Body of pancreas (tissue), 4 donors: ENCODE results near the gene CDHR3. TPM values are rescaled to one million over a fixed set of nuclear protein-coding genes. Genes with fewer than 3 reads are reported as not detected.

Source experiments
- ATAC-seq: fragments of 150-250 bp; one replicate; pipeline ENCODE4 v1.9.1; 2016
- DNase-seq, 4 donors: peaks; one replicate each; pipeline ENCODE4 v3.0.0-alpha.2; 2019
- H3K27ac ChIP-seq, 4 donors: fragments of 200-600 bp; sonication (generic); 1 replicate in 3 of 4; 2 replicates in 1 of 4; pipeline versions ENCODE4 v1.5.1 to v1.6.1; 2016 to 2019; ENCODE audit warnings: mild to moderate bottlenecking in 1 of 4, mixed read lengths in 1 of 4, moderate library complexity in 1 of 4
- H3K27me3 ChIP-seq, 2 donors: fragments of 200-600 bp; sonication (generic); one replicate each; pipeline ENCODE4 v1.6.0; 2016; ENCODE audit warnings: mild to moderate bottlenecking in 1 of 2
- H3K36me3 ChIP-seq, 2 donors: fragments of 200-600 bp; sonication (generic); replicated peaks in 1 of 2; 2 replicates each; pipeline ENCODE4 v1.5.1; 2016; ENCODE audit warnings: low read depth in 2 of 2; ENCODE audit not compliant: insufficient read depth in 1 of 2
- H3K4me1 ChIP-seq: fragments of 200-600 bp; sonication (generic); one replicate; pipeline ENCODE4 v1.6.0; 2016
- H3K4me3 ChIP-seq, 2 donors: fragments of 200-600 bp; sonication (generic); 1 replicate in 1 of 2; 2 replicates in 1 of 2; pipeline ENCODE4 v1.5.1; 2016 to 2019
- H3K9me3 ChIP-seq, 3 donors: fragments of 200-600 bp; sonication (generic); 1 replicate in 2 of 3; 2 replicates in 1 of 3; pipeline ENCODE4 v1.5.1; 2016
- CTCF ChIP-seq, 7 experiments: fragments of 450-650 bp in 4 of 7; fragments of 200-600 bp in 3 of 7; sonication (generic) in 3 of 7; IDR thresholded peaks; one replicate each; pipeline ENCODE4 v1.5.1; 2016 to 2019; ENCODE audit warnings: antibody characterized with exemption in 7 of 7
- POLR2A ChIP-seq, 3 donors: fragments of 450-650 bp; IDR thresholded peaks; one replicate each; pipeline ENCODE4 v1.6.1; 2016; ENCODE audit warnings: antibody characterized with exemption in 3 of 3, mild to moderate bottlenecking in 2 of 3
- WGBS, 2 donors: methylation state at CpG; one replicate each; pipeline ENCODE4 v1.1.5; 2017; 5-methylcytosine and 5-hydroxymethylcytosine counted together
- intact Hi-C: fragments of 100-400 bp; cut with DNase I; formaldehyde crosslinking; loops from one replicate; pipeline ENCODE4 v1.15.1; 2023
- total RNA-seq, 2 donors: library from RNA; depleted of rRNA; stranded (reverse); fragments of >200 nt; gene quantifications; one replicate each; pipeline ENCODE4 v1.1.0, GENCODE V29; 2016

Gene CDHR3
- total RNA-seq, 2 donors from 2014 or later: 1.6 to 14.8 TPM

- H3K4me1 ChIP-seq: peaks cover 8% of the 10 kb centered on the region
- intact Hi-C loops: no loop called here
- H3K36me3 ChIP-seq: no peaks in the 10 kb centered on the region
- no peak overlapping the region for H3K27ac ChIP-seq
- no peak for TF ChIP-seq POLR2A (IDR thresholded peaks at IDR 0.05)
- no peak for TF ChIP-seq CTCF (IDR thresholded peaks at IDR 0.05)
- H3K4me3 ChIP-seq: no peak overlapping the region
- peaks cover 0 to 7% (median 0%) of the 10 kb centered on the region in 3 donors for H3K9me3 ChIP-seq
- 83 to 92% methylated on average over 5 of the region's 5 CpGs for WGBS, 2 donors
- DNase-seq (no peak), ATAC-seq (no peak)
- no peaks in the 10 kb centered on the region for H3K27me3 ChIP-seq
Observed at GRCh38 chr7:106038289-106038688, 75.2 kb downstream of the CDHR3 start.

DNA sequence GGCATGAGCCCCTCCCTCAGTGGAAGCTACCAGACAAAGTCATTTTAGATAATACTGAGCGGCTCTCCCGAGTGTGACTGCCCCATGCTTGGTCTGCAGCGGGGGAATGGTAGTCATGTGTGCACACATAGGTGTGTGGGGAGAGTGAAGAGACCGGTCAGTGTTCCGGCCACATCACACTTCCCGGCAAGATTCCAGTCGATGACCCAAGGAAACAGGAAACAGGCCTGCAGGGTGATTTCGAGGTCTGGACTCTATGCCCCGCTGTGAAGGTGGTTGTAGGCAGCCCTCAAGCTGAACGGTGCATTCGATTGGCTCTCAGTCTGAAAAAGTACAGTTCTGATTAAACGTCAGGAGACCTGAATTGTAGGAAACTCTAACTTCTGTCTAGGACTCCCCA lies 75.9 kb downstream of the CDHR3 start:
- WGBS, 2 donors: 65 to 83% methylated on average over 12 of the region's 12 CpGs
- peaks cover 0 to 3% (median 0%) of the 10 kb centered on the region in 3 donors for H3K9me3 ChIP-seq
- DNase-seq (no peak), ATAC-seq (no peak)
- H3K27ac ChIP-seq: no peak overlapping the region
- H3K4me3 ChIP-seq: no peak overlapping the region
- no peaks in the 10 kb centered on the region for H3K27me3 ChIP-seq
- H3K36me3 ChIP-seq: no peaks in the 10 kb centered on the region
- H3K4me1 ChIP-seq: peaks cover 8% of the 10 kb centered on the region
- intact Hi-C loops: no loop called here
- TF ChIP-seq CTCF (IDR thresholded peaks at IDR 0.05): no peak
- TF ChIP-seq POLR2A (IDR thresholded peaks at IDR 0.05): no peak

DNA sequence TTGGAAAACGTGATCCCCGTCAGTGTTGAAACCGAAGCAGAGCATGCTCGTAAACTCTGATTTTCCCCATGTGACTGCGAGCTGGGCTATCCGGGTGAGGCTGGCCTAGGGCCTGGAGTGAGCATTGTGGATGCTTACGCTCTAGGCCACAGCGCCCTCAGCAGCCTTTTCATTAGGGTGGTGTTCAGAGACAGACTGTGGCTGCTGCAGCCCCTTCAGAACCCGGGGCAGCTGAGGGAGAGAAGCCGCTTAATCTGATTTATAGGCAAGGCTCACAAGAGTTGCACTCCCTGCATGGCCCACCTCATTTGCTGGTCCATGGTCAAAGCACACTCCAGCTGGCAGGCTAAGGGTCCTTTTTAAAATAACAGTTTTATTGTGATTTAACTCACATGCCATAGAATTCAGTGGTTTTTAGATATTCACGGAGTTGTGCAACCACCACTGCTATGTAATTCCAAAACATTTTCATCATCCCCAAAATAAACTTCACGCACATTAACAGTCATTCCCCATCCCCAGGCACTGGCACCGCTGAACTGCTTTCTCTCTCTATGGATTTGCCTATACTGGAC lies 76.5 kb downstream of the CDHR3 start:
- Histone ChIP-seq H3K27ac (no peak overlapping the region), H3K4me1 (peaks cover 8% of the 10 kb centered on the region), H3K4me3 (no peak overlapping the region), H3K36me3 (no peaks in the 10 kb centered on the region), H3K9me3 (no peaks in the 10 kb centered on the region), H3K27me3 (no peaks in the 10 kb centered on the region)
- no peak for DNase-seq
- no peak for ATAC-seq
- TF ChIP-seq CTCF (IDR thresholded peaks at IDR 0.05): no peak
- no peak for TF ChIP-seq POLR2A (IDR thresholded peaks at IDR 0.05)
- intact Hi-C loops: loop anchor here (5.0 to 10.0 kb wide), 2 partner anchors 282 to 385 kb away; no protein-coding TSS in a partner anchor
- WGBS, 2 donors: 80 to 88% methylated on average over 13 of the region's 13 CpGs

DNA sequence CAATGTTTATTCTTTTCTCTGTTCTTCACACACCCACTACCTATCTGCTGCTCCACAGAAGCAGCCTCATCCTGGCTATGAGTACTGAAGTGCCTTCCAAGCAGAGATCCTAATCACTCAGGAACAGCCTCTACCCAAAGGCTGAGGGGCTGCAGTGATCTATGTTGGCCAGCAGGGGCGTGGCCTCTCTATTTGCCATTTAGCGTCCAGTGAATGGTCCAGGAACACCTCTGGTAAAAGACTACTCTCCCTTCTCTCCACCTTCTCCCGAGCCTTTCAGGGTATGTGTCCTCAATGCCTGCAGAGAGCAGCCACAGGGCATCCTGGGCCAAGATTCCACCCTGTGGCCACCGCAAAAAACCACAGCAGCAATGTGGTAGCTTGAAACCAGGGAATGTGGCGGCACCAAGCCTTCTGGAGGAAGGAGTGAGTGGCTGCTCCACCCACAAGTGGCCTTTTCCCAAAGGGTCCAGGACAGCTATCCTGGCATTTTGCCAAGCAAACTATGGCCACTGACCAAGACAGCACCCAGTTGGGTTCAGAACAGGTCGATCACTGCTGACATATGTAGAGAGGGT lies 78.2 kb downstream of the CDHR3 start:
- TF ChIP-seq POLR2A (IDR thresholded peaks at IDR 0.05): no peak
- peak; percentile 36 to 67 (median 57) for TF ChIP-seq CTCF (IDR thresholded peaks at IDR 0.05)
- peak; percentile 25 to 50 (median 40) for DNase-seq
- intact Hi-C loops: loop anchor here (5.0 to 10.0 kb wide), 2 partner anchors 284 to 386 kb away; no protein-coding TSS in a partner anchor
- peak; percentile 32 for ATAC-seq
- no peak overlapping the region for H3K27ac ChIP-seq
- H3K4me1 ChIP-seq: peaks cover 8% of the 10 kb centered on the region
- 30 to 42% methylated on average over 3 to 6 of the region's 6 CpGs for WGBS, 2 donors
- H3K27me3 ChIP-seq: no peaks in the 10 kb centered on the region
- H3K36me3 ChIP-seq: no peaks in the 10 kb centered on the region
- no peaks in the 10 kb centered on the region for H3K9me3 ChIP-seq
- no peak overlapping the region for H3K4me3 ChIP-seq
